Astrocyte (in vitro differentiated cells and primary cell): ENCODE measurements around the gene SEMA4D. TPM values are rescaled to one million over a fixed set of nuclear protein-coding genes. Genes with fewer than 3 reads are reported as not detected.

Experiments
- DNase-seq: peaks from one replicate; pipeline ENCODE4 v3.0.0-alpha.2; 2010; ENCODE audit warnings: low read depth
- FAIRE-seq: peaks from 2 replicates; lab custom pipeline; 2011; peaks lifted over from hg19 to GRCh38; lab: Jason Lieb, UNC
- H2AFZ ChIP-seq: 2 replicates; pipeline ENCODE4 v1.6.0; 2012; ENCODE audit warnings: low read depth, low read length, inconsistent platforms
- H3K27ac ChIP-seq: 2 replicates; pipeline ENCODE4 v1.5.1; 2011; ENCODE audit warnings: low read depth, low read length, inconsistent platforms
- H3K27me3 ChIP-seq: 2 replicates; pipeline ENCODE4 v1.6.0; 2011; ENCODE audit warnings: low read length, inconsistent platforms; ENCODE audit not compliant: insufficient read depth
- H3K36me3 ChIP-seq: 2 replicates; pipeline ENCODE4 v1.5.1; 2011; ENCODE audit warnings: low read length, inconsistent platforms; ENCODE audit not compliant: insufficient read depth
- H3K4me1 ChIP-seq: 2 replicates; pipeline ENCODE4 v1.5.1; 2011; ENCODE audit warnings: low read length, inconsistent platforms; ENCODE audit not compliant: insufficient read depth
- H3K4me2 ChIP-seq: 2 replicates; pipeline ENCODE4 v1.6.0; 2012; ENCODE audit warnings: low read length, inconsistent platforms
- H3K4me3 ChIP-seq: 2 replicates; pipeline ENCODE4 v1.5.1; 2011; ENCODE audit warnings: low read depth, mild to moderate bottlenecking, low read length, inconsistent platforms; ENCODE audit not compliant: insufficient read depth
- H3K79me2 ChIP-seq: 2 replicates; pipeline ENCODE4 v1.6.0; 2012; ENCODE audit warnings: mild to moderate bottlenecking, low read length, inconsistent platforms; ENCODE audit not compliant: insufficient read depth
- H3K9ac ChIP-seq: 2 replicates; pipeline ENCODE4 v1.6.0; 2012; ENCODE audit warnings: mild to moderate bottlenecking, low read length, inconsistent platforms
- H3K9me3 ChIP-seq: 2 replicates; pipeline ENCODE4 v1.5.1; 2012; ENCODE audit warnings: low read depth, mild to moderate bottlenecking, low read length, inconsistent platforms; ENCODE audit not compliant: insufficient read depth
- H4K20me1 ChIP-seq: 2 replicates; pipeline ENCODE4 v1.6.0; 2012; ENCODE audit warnings: low read length, inconsistent platforms; ENCODE audit not compliant: insufficient read depth
- H3K27ac Mint-ChIP-seq: one replicate; pipeline ENCODE4 v1.8.0; 2021; ENCODE audit warnings: mild to moderate bottlenecking, mixed read lengths; ENCODE audit not compliant: unreplicated experiment
- H3K27me3 Mint-ChIP-seq: one replicate; pipeline ENCODE4 v1.8.0; 2021; ENCODE audit warnings: low read depth, mixed read lengths; ENCODE audit not compliant: unreplicated experiment
- H3K36me3 Mint-ChIP-seq: one replicate; pipeline ENCODE4 v1.8.0; 2021; ENCODE audit warnings: low read depth, mixed read lengths; ENCODE audit not compliant: unreplicated experiment
- H3K4me1 Mint-ChIP-seq: one replicate; pipeline ENCODE4 v1.8.0; 2021; ENCODE audit warnings: low read depth, mixed read lengths; ENCODE audit not compliant: unreplicated experiment
- H3K4me3 Mint-ChIP-seq: one replicate; pipeline ENCODE4 v1.8.0; 2021; ENCODE audit warnings: mild to moderate bottlenecking, moderate library complexity, mixed read lengths; ENCODE audit not compliant: unreplicated experiment
- H3K9me3 Mint-ChIP-seq: one replicate; pipeline ENCODE4 v1.8.0; 2021; ENCODE audit warnings: mild to moderate bottlenecking, mixed read lengths; ENCODE audit not compliant: unreplicated experiment
- CTCF ChIP-seq: IDR thresholded peaks from 2 replicates; pipeline ENCODE4 v1.5.1; 2011; ENCODE audit warnings: low read depth, mild to moderate bottlenecking, inconsistent platforms, low read length, moderate library complexity; ENCODE audit not compliant: insufficient read depth
- EZH2 ChIP-seq: IDR thresholded peaks from 2 replicates; pipeline ENCODE4 v1.6.1; 2012; ENCODE audit warnings: mild to moderate bottlenecking, low read length, inconsistent platforms; ENCODE audit not compliant: insufficient read depth
- total RNA-seq: library from RNA; stranded (reverse); gene quantifications from 2 replicates; pipeline ENCODE4 v1.2.1, GENCODE V29; 2021

SEMA4D gene
- total RNA-seq, 1 donor from 2014 or later = 6.2 TPM

GRCh38 chr9:89462817-89463683 lies 34.9 kb downstream of the SEMA4D start:
- Histone ChIP-seq H3K4me3 (no peak overlapping the region), H2AFZ (no peak overlapping the region), H3K36me3 (no peaks in the 10 kb centered on the region), H3K9ac (no peak overlapping the region), H4K20me1 (no peaks in the 10 kb centered on the region), H3K9me3 (no peaks in the 10 kb centered on the region), H3K79me2 (no peaks in the 10 kb centered on the region), H3K27ac (no peak overlapping the region), H3K27me3 (peaks cover 2% of the 10 kb centered on the region), H3K4me2 (no peak overlapping the region), H3K4me1 (peaks cover 7% of the 10 kb centered on the region)
- Mint-ChIP-seq H3K4me3 (no peak overlapping the region), H3K4me1 (peaks cover 29% of the 10 kb centered on the region), H3K27ac (no peak overlapping the region), H3K27me3 (peaks cover 6% of the 10 kb centered on the region), H3K9me3 (no peaks in the 10 kb centered on the region), H3K36me3 (peaks cover 2% of the 10 kb centered on the region)
- DNase-seq (no peak), FAIRE-seq (no peak)
- TF ChIP-seq EZH2 (no peak), CTCF (no peak)

GRCh38 chr9:89462199-89462598 lies 35.7 kb downstream of the SEMA4D start:
- Histone ChIP-seq H3K9ac (no peak overlapping the region), H3K4me3 (no peak overlapping the region), H4K20me1 (no peaks in the 10 kb centered on the region), H3K4me1 (peaks cover 7% of the 10 kb centered on the region), H3K79me2 (no peaks in the 10 kb centered on the region), H2AFZ (no peak overlapping the region), H3K36me3 (no peaks in the 10 kb centered on the region), H3K27me3 (peaks cover 2% of the 10 kb centered on the region), H3K4me2 (no peak overlapping the region), H3K27ac (no peak overlapping the region), H3K9me3 (no peaks in the 10 kb centered on the region)
- Mint-ChIP-seq H3K36me3 (peaks cover 2% of the 10 kb centered on the region), H3K27me3 (peaks cover 6% of the 10 kb centered on the region), H3K27ac (no peak overlapping the region), H3K9me3 (no peaks in the 10 kb centered on the region), H3K4me3 (no peak overlapping the region), H3K4me1 (peaks cover 28% of the 10 kb centered on the region)
- DNase-seq = no peak
- no peak for FAIRE-seq
- TF ChIP-seq EZH2 = no peak
- no peak for TF ChIP-seq CTCF

- FAIRE-seq = no peak
- peak overlapping the region; percentile 75 for H3K4me2 ChIP-seq
- H3K4me1 Mint-ChIP-seq = peaks cover 27% of the 10 kb centered on the region
Observed at GRCh38 chr9:89461265-89461664, 36.6 kb downstream of the SEMA4D start.

More at GRCh38 chr9:89461265-89461664, 36.6 kb downstream of the SEMA4D start:
- no peaks in the 10 kb centered on the region for H3K9me3 Mint-ChIP-seq
- H3K36me3 Mint-ChIP-seq = peaks cover 2% of the 10 kb centered on the region
- no peak overlapping the region for H3K9ac ChIP-seq
- peaks cover 2% of the 10 kb centered on the region for H3K27me3 ChIP-seq
- peak; percentile 84 for DNase-seq
- no peak overlapping the region for H2AFZ ChIP-seq
- H3K36me3 ChIP-seq = no peaks in the 10 kb centered on the region
- no peak overlapping the region for H3K4me3 Mint-ChIP-seq
- H3K4me1 ChIP-seq = peaks cover 7% of the 10 kb centered on the region
- H3K27ac Mint-ChIP-seq = no peak overlapping the region
- H3K79me2 ChIP-seq = no peaks in the 10 kb centered on the region
- TF ChIP-seq EZH2 (no peak), CTCF (no peak)
- H3K27me3 Mint-ChIP-seq = peaks cover 4% of the 10 kb centered on the region
- H3K9me3 ChIP-seq = no peaks in the 10 kb centered on the region
- no peaks in the 10 kb centered on the region for H4K20me1 ChIP-seq
- no peak overlapping the region for H3K27ac ChIP-seq
- no peak overlapping the region for H3K4me3 ChIP-seq
